Uterus (tissue), 4 donors: ENCODE measurements around the gene WDR7. TPM values are rescaled to one million over a fixed set of nuclear protein-coding genes. Genes with fewer than 3 reads are reported as not detected.

Experiments used
- DNase-seq, 2 donors: peaks; one replicate each; pipeline ENCODE4 v3.0.0-alpha.2; 2019 to 2020
- H3K27ac ChIP-seq, 2 donors: fragments of 200-600 bp; sonication (generic); 1 replicate in 1 of 2; 2 replicates in 1 of 2; pipeline ENCODE4 v1.5.1; 2016 to 2018
- H3K27me3 ChIP-seq, 2 donors: fragments of 200-600 bp; sonication (generic); one replicate each; pipeline ENCODE4 v1.5.1; 2018 to 2019; ENCODE audit warnings: control low read depth in 1 of 2
- H3K36me3 ChIP-seq, 2 donors: fragments of 200-600 bp; sonication (generic); one replicate each; pipeline ENCODE4 v1.5.1; 2019; ENCODE audit warnings: control low read depth in 1 of 2
- H3K4me1 ChIP-seq, 2 donors: fragments of 200-600 bp; sonication (generic); one replicate each; pipeline ENCODE4 v1.5.1; 2018 to 2019; ENCODE audit warnings: control low read depth in 1 of 2
- H3K4me3 ChIP-seq, 2 donors: fragments of 200-600 bp; sonication (generic); 1 replicate in 1 of 2; 2 replicates in 1 of 2; pipeline ENCODE4 v1.5.1; 2018 to 2019; ENCODE audit warnings: mild to moderate bottlenecking in 1 of 2
- H3K9me3 ChIP-seq, 2 donors: fragments of 200-600 bp; sonication (generic); one replicate each; pipeline ENCODE4 v1.5.1; 2019; ENCODE audit warnings: control low read depth in 1 of 2
- POLR2A ChIP-seq, 2 donors: fragments of 450-650 bp; IDR thresholded peaks; one replicate each; pipeline ENCODE4 v1.6.1; 2016; ENCODE audit warnings: antibody characterized with exemption in 2 of 2, mild to moderate bottlenecking in 1 of 2, moderate library complexity in 1 of 2
- intact Hi-C: fragments of 100-400 bp; cut with DNase I; formaldehyde crosslinking; loops from one replicate; pipeline ENCODE4 v1.15.1; 2023; ENCODE audit warnings: low total_unique reads
- total RNA-seq, 4 donors: library from RNA; depleted of rRNA in 3 of 4; stranded (reverse); fragments of >200 nt in 3 of 4; gene quantifications; one replicate each; pipeline versions ENCODE4 v1.1.0 to v1.2.4, GENCODE V29; 2014 to 2023
- TF ChIP-seq, protein P1 (sequence below), 4 experiments: fragments of 200-600 bp in 2 of 4; fragments of 450-650 bp in 2 of 4; sonication (generic) in 2 of 4; IDR thresholded peaks; one replicate each; pipeline ENCODE4 v1.5.1; 2016 to 2019; ENCODE audit warnings: antibody characterized with exemption in 4 of 4, mild to moderate bottlenecking in 2 of 4, moderate library complexity in 1 of 4
- donor health status: DM: yes; HTN: yes; CAD: no.

The WDR7 gene
- total RNA-seq, 4 donors from 2014 or later: 19.2 to 66.2 (median 33.8) TPM

DNA sequence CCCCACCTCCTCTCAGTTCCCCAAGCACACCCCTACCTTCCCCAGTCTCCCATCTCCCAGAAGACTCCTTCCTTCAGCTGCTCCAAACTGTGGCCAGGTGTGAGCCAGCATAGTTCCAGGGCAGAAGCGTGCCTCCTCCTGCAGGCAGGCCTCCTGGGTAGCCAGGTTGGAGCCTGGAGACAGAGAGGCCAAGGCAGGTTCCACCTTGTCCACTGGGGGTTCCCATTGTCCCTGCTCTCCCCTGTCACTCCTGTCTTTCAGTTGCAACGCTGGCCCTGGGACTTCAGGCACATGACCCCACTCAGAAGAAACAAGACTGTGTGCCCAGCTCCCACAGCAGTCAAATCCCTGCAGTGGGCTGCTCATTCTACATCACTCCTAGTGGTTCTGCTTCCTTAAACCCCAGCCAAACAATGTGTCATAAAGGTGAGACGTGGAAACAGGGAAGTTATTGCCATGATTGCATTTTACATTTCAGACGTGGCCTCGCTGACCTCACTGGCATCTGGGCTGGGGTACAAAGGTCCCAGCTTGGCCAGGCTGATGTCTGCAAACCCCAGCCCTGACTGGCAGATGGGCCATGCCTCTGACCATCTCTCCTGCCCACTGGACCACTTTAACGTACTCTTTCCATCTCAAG, 399.3 kb downstream of the WDR7 start:
- Histone ChIP-seq H3K4me3 (no peak overlapping the region), H3K9me3 (no peaks in the 10 kb centered on the region), H3K36me3 (no peaks in the 10 kb centered on the region), H3K4me1 (no peaks in the 10 kb centered on the region), H3K27ac (no peak overlapping the region), H3K27me3 (no peaks in the 10 kb centered on the region)
- DNase-seq: no peak
- no peak for TF ChIP-seq POLR2A (IDR thresholded peaks at IDR 0.05)
- TF ChIP-seq, protein P1, sequence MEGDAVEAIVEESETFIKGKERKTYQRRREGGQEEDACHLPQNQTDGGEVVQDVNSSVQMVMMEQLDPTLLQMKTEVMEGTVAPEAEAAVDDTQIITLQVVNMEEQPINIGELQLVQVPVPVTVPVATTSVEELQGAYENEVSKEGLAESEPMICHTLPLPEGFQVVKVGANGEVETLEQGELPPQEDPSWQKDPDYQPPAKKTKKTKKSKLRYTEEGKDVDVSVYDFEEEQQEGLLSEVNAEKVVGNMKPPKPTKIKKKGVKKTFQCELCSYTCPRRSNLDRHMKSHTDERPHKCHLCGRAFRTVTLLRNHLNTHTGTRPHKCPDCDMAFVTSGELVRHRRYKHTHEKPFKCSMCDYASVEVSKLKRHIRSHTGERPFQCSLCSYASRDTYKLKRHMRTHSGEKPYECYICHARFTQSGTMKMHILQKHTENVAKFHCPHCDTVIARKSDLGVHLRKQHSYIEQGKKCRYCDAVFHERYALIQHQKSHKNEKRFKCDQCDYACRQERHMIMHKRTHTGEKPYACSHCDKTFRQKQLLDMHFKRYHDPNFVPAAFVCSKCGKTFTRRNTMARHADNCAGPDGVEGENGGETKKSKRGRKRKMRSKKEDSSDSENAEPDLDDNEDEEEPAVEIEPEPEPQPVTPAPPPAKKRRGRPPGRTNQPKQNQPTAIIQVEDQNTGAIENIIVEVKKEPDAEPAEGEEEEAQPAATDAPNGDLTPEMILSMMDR (IDR thresholded peaks at IDR 0.05): no peak
- intact Hi-C loops: no loop called here

DNA sequence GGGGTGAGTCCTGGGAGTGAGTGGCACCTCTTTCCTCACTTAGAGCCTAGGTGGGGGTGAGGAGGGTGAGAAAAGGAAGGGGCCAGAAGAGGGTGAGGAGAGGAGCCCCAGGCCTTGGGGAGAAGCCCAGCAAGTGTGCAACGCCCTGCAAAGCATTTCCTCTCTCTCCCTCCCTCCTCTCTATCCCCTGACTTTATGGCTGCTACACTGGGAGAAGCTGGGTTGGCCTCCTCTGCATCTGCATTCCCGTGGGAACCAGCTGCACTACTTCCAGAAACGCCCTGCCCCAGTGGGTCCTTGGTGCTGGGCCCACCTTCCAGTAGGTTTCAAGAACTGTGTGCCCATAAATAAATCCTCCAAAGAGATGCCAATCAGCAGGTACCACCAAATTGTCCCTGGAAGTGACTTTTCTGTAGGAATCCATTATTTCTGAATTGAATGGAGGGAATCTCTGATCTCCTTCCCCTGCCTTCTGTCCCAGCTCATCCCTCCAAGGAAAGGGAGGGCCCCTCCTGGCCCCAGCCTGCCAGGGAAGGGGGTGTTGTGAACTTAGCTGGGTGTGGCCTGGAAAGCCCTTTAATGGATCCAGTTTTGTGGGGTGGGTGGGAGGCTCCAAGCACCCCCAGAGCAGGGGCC, 400.0 kb downstream of the WDR7 start:
- no peak for DNase-seq
- Histone ChIP-seq H3K4me3 (no peak overlapping the region), H3K4me1 (no peaks in the 10 kb centered on the region), H3K27me3 (no peaks in the 10 kb centered on the region), H3K27ac (no peak overlapping the region), H3K9me3 (no peaks in the 10 kb centered on the region), H3K36me3 (no peaks in the 10 kb centered on the region)
- intact Hi-C loops: no loop called here
- TF ChIP-seq POLR2A (IDR thresholded peaks at IDR 0.05): no peak

DNA sequence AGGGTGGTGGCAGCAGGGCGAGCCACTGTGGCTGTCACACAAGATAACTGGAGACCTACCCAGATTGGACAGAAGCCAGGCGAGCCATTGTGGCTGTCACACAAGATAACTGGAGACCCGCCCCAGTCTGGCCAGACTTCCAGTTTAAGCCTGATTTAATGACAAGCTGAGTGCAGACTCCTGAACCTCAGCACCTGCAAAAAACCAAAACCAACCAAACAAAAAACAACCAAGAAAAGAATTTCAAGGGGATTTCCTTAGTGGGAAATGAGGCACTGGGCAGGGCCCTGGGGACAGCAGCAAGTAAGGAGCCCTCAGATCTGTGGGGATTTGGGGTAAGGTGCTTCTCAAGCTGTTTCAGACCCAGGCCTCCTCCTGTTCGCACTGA, 400.5 kb downstream of the WDR7 start:
- H3K9me3 ChIP-seq: no peaks in the 10 kb centered on the region
- intact Hi-C loops: no loop called here
- no peaks in the 10 kb centered on the region for H3K4me1 ChIP-seq
- no peak overlapping the region for H3K27ac ChIP-seq
- DNase-seq: no peak
- no peaks in the 10 kb centered on the region for H3K27me3 ChIP-seq
- TF ChIP-seq POLR2A (IDR thresholded peaks at IDR 0.05): no peak
- TF ChIP-seq, protein P1 (IDR thresholded peaks at IDR 0.05): no peak
- no peak overlapping the region for H3K4me3 ChIP-seq
- H3K36me3 ChIP-seq: no peaks in the 10 kb centered on the region

DNA sequence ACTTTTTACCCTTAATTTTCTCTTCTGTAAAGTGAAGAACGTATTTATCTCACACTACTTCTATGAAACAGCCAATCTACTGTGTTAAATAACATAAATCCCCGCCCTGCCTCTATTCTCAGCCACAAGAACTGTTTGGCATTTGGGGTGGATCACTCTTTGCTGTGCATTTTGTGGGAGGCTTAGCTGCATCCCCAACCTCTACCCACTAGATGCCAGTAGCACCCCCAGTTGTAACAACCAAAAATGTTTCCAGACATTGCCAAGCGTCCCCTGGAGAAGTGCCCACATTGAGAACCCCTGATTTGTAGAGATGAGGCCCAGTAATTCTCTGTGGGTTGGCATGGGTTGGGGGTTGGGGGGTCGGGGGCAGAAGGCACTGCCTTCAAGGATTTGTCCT, 401.0 kb downstream of the WDR7 start:
- Histone ChIP-seq H3K36me3 (no peaks in the 10 kb centered on the region), H3K9me3 (no peaks in the 10 kb centered on the region), H3K4me3 (no peak overlapping the region), H3K27me3 (no peaks in the 10 kb centered on the region), H3K27ac (no peak overlapping the region), H3K4me1 (no peaks in the 10 kb centered on the region)
- intact Hi-C loops: no loop called here
- TF ChIP-seq, protein P1 (IDR thresholded peaks at IDR 0.05): no peak
- no peak for TF ChIP-seq POLR2A (IDR thresholded peaks at IDR 0.05)
- no peak for DNase-seq

DNA sequence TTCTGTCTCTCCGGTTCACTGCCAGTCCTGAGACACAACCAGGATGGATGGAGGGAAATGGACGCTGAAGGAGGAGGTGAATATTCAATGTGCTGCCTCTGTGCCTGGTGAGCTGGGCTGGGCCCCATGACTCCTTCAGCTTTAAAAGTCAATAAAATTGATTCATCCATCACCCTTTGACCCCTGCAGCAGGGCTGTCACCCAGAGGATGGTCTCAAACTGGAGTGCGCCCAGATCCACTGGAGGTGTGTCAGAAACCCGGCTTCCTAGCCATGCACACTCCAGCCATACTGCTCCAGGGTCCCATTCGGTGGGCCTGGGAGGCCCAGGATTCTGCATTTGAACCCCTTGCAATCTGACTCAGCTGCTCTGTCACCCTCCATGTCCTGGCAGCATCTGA, 401.6 kb downstream of the WDR7 start:
- no peak for TF ChIP-seq POLR2A (IDR thresholded peaks at IDR 0.05)
- TF ChIP-seq, protein P1 (IDR thresholded peaks at IDR 0.05): no peak
- H3K4me3 ChIP-seq: no peak overlapping the region
- no peaks in the 10 kb centered on the region for H3K9me3 ChIP-seq
- intact Hi-C loops: no loop called here
- no peaks in the 10 kb centered on the region for H3K36me3 ChIP-seq
- H3K27me3 ChIP-seq: no peaks in the 10 kb centered on the region
- H3K4me1 ChIP-seq: no peaks in the 10 kb centered on the region
- no peak overlapping the region for H3K27ac ChIP-seq
- no peak for DNase-seq
